Endodermal cell (in vitro differentiated cells): ENCODE measurements around the gene INO80E. TPM values are rescaled to one million over a fixed set of nuclear protein-coding genes. Genes with fewer than 3 reads are reported as not detected.

Experiments used
- DNase-seq: peaks from one replicate; pipeline ENCODE4 v3.0.0-alpha.2; 2017
- H3K27ac ChIP-seq: 2 replicates; pipeline ENCODE4 v1.5.1; 2013; ENCODE audit warnings: mild to moderate bottlenecking, low read depth, low read length, moderate library complexity
- H3K27me3 ChIP-seq: 2 replicates; pipeline ENCODE4 v1.6.1; 2013; ENCODE audit warnings: mild to moderate bottlenecking, low read length, moderate library complexity; ENCODE audit not compliant: insufficient read depth, control insufficient read depth, poor library complexity, severe bottlenecking
- H3K36me3 ChIP-seq: 2 replicates; pipeline ENCODE4 v1.7.0; 2013; ENCODE audit warnings: mild to moderate bottlenecking, low read length, moderate library complexity; ENCODE audit not compliant: control insufficient read depth, insufficient read depth
- H3K4me1 ChIP-seq: one replicate; pipeline ENCODE4 v1.7.0; 2013; ENCODE audit warnings: low read length; ENCODE audit not compliant: control insufficient read depth, insufficient read depth
- H3K4me3 ChIP-seq: 2 replicates; pipeline ENCODE4 v1.5.1; 2013; ENCODE audit warnings: mild to moderate bottlenecking, low read length, moderate library complexity
- H3K9ac ChIP-seq: 2 replicates; pipeline ENCODE4 v1.6.1; 2013; ENCODE audit warnings: mild to moderate bottlenecking, low read length, moderate library complexity; ENCODE audit not compliant: poor library complexity, severe bottlenecking; ENCODE audit errors: extremely low read depth
- H3K9me3 ChIP-seq: 2 replicates; pipeline ENCODE4 v1.6.1; 2013; ENCODE audit warnings: mild to moderate bottlenecking, low read length, moderate library complexity; ENCODE audit not compliant: control insufficient read depth
- H3K27ac Mint-ChIP-seq: 2 replicates; pipeline ENCODE4 v1.8.0; 2020; ENCODE audit warnings: mixed read lengths
- H3K27me3 Mint-ChIP-seq: 2 replicates; pipeline ENCODE4 v1.8.0; 2021; ENCODE audit warnings: mild to moderate bottlenecking, mixed read lengths; ENCODE audit not compliant: insufficient read depth
- H3K36me3 Mint-ChIP-seq: 2 replicates; pipeline ENCODE4 v1.8.0; 2020; ENCODE audit warnings: low read depth, mixed read lengths
- H3K4me1 Mint-ChIP-seq: 2 replicates; pipeline ENCODE4 v1.8.0; 2020; ENCODE audit warnings: mixed read lengths
- H3K4me3 Mint-ChIP-seq: 2 replicates; pipeline ENCODE4 v1.8.0; 2020; ENCODE audit warnings: mild to moderate bottlenecking, moderate library complexity, mixed read lengths
- H3K9me3 Mint-ChIP-seq: 2 replicates; pipeline ENCODE4 v1.8.0; 2020; ENCODE audit warnings: mild to moderate bottlenecking, mixed read lengths
- WGBS, 2 experiments: methylation state at CpG; one replicate each; pipeline versions ENCODE4 v1.1.5 to v1.1.7; 2013; ENCODE audit warnings: missing lambda C conversion rate in 2 of 2, mixed read lengths in 1 of 2; ENCODE audit not compliant: insufficient coverage in 1 of 2, insufficient read length in 1 of 2; 5-methylcytosine and 5-hydroxymethylcytosine counted together
- total RNA-seq, 2 donors: library from RNA; stranded (reverse); fragmentation: NEBNext Ultra II Directional in 1 of 2; extraction: Animal tissue kit (Norgen Biotek cat#: 25700) in 1 of 2; gene quantifications; 2 replicates in 1 of 2; 3 replicates in 1 of 2; pipeline ENCODE4 v1.2.1, GENCODE V29; 2021
- TF ChIP-seq, protein P1 (sequence below): fragments of 200-600 bp; sonication (generic); conservative IDR thresholded peaks from 2 replicates; pipeline ENCODE4 v1.5.0; 2021; ENCODE audit warnings: antibody characterized with exemption, mild to moderate bottlenecking

INO80E gene
- total RNA-seq, 2 donors from 2014 or later: 77.4 to 80.1 TPM

- no peak overlapping the region for H3K9ac ChIP-seq
- H3K36me3 ChIP-seq: peaks cover 90% of the 10 kb centered on the region
- Mint-ChIP-seq H3K36me3 (peaks cover 70% of the 10 kb centered on the region), H3K27me3 (no peaks in the 10 kb centered on the region), H3K4me1 (no peaks in the 10 kb centered on the region), H3K27ac (no peak overlapping the region), H3K4me3 (no peak overlapping the region), H3K9me3 (no peaks in the 10 kb centered on the region)
- no peaks in the 10 kb centered on the region for H3K9me3 ChIP-seq
- no peaks in the 10 kb centered on the region for H3K4me1 ChIP-seq
- no peaks in the 10 kb centered on the region for H3K27me3 ChIP-seq
- TF ChIP-seq, protein P1, sequence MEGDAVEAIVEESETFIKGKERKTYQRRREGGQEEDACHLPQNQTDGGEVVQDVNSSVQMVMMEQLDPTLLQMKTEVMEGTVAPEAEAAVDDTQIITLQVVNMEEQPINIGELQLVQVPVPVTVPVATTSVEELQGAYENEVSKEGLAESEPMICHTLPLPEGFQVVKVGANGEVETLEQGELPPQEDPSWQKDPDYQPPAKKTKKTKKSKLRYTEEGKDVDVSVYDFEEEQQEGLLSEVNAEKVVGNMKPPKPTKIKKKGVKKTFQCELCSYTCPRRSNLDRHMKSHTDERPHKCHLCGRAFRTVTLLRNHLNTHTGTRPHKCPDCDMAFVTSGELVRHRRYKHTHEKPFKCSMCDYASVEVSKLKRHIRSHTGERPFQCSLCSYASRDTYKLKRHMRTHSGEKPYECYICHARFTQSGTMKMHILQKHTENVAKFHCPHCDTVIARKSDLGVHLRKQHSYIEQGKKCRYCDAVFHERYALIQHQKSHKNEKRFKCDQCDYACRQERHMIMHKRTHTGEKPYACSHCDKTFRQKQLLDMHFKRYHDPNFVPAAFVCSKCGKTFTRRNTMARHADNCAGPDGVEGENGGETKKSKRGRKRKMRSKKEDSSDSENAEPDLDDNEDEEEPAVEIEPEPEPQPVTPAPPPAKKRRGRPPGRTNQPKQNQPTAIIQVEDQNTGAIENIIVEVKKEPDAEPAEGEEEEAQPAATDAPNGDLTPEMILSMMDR: no peak
- H3K27ac ChIP-seq: no peak overlapping the region
- no peak for DNase-seq
- 96 to 97% methylated on average over 20 to 28 of the region's 28 CpGs for WGBS, 2 experiments
- no peak overlapping the region for H3K4me3 ChIP-seq
Measured at GRCh38 chr16:29985271-29985811, 10.7 kb upstream of the INO80E start.

GRCh38 chr16:29986231-29986630 lies 9.8 kb upstream of the INO80E start:
- no peaks in the 10 kb centered on the region for H3K4me1 ChIP-seq
- peaks cover 84% of the 10 kb centered on the region for H3K36me3 ChIP-seq
- no peaks in the 10 kb centered on the region for H3K9me3 Mint-ChIP-seq
- H3K27me3 Mint-ChIP-seq: no peaks in the 10 kb centered on the region
- TF ChIP-seq, protein P1: no peak
- H3K4me3 ChIP-seq: no peak overlapping the region
- H3K36me3 Mint-ChIP-seq: peaks cover 67% of the 10 kb centered on the region
- no peak overlapping the region for H3K27ac ChIP-seq
- H3K27ac Mint-ChIP-seq: no peak overlapping the region
- no peak for DNase-seq
- no peaks in the 10 kb centered on the region for H3K4me1 Mint-ChIP-seq
- WGBS, 2 experiments: 93 to 98% methylated on average over 14 to 20 of the region's 20 CpGs
- H3K4me3 Mint-ChIP-seq: no peak overlapping the region
- H3K27me3 ChIP-seq: no peaks in the 10 kb centered on the region
- H3K9ac ChIP-seq: no peak overlapping the region
- no peaks in the 10 kb centered on the region for H3K9me3 ChIP-seq

DNA sequence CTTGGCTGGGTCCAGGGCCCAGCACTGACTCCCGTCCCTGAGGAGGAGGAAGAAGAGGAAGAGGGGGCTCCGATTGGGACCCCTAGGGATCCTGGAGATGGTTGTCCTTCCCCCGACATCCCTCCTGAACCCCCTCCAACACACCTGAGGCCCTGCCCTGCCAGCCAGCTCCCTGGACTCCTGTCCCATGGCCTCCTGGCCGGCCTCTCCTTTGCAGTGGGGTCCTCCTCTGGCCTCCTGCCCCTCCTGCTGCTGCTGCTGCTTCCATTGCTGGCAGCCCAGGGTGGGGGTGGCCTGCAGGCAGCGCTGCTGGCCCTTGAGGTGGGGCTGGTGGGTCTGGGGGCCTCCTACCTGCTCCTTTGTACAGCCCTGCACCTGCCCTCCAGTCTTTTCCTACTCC lies 9.1 kb upstream of the INO80E start:
- Histone ChIP-seq H3K4me1 (no peaks in the 10 kb centered on the region), H3K27ac (no peak overlapping the region), H3K36me3 (peaks cover 82% of the 10 kb centered on the region), H3K9me3 (no peaks in the 10 kb centered on the region), H3K9ac (no peak overlapping the region), H3K4me3 (no peak overlapping the region), H3K27me3 (no peaks in the 10 kb centered on the region)
- H3K4me1 Mint-ChIP-seq: no peaks in the 10 kb centered on the region
- no peak for DNase-seq
- H3K27me3 Mint-ChIP-seq: no peaks in the 10 kb centered on the region
- TF ChIP-seq, protein P1: no peak
- WGBS, 2 experiments: 93% methylated on average over 5 of the region's 5 CpGs; no CpG with 5 or more reads in 1 of the 2 experiments
- H3K36me3 Mint-ChIP-seq: peaks cover 62% of the 10 kb centered on the region
- H3K4me3 Mint-ChIP-seq: no peak overlapping the region
- H3K27ac Mint-ChIP-seq: no peak overlapping the region
- H3K9me3 Mint-ChIP-seq: no peaks in the 10 kb centered on the region
